VCaP (cell line): ENCODE measurements around the gene RYK.
"Not testable (repeated sequence)": the region's sequence is repeated elsewhere in the genome, so short reads cannot be mapped to it uniquely, and the experiment has no call there.

Experiments used
- H3K27ac ChIP-seq: fragments of 450-650 bp; 2 replicates; pipeline ENCODE4 v1.5.1; 2017
- TF ChIP-seq, protein P1 (sequence below): fragments of 450-650 bp; conservative IDR thresholded peaks from 2 replicates; pipeline ENCODE4 v1.5.1; 2017; ENCODE audit warnings: mild to moderate bottlenecking, moderate library complexity

RYK gene

DNA sequence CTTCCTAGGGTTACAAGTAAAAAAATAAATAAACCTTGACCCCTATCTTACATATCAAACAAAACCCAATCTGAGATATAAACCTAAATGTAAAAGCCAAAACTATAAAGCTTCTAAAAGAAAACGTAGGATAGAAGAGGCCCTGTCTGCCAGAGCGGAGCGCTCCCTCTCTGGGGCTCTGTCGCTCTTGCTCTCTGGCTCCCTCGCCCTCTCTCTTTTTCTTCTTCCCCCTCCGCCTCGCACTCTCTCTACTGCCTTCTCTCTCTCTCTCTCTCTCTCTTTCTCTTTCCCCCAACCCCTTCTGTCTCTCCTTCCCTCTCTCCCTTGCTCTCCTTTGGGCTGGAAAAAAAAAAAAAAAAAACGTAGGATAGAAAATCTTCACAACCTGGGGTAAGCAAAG is 21.6 kb downstream of the RYK start:
- no peak overlapping the region for H3K27ac ChIP-seq
- TF ChIP-seq, protein P1, sequence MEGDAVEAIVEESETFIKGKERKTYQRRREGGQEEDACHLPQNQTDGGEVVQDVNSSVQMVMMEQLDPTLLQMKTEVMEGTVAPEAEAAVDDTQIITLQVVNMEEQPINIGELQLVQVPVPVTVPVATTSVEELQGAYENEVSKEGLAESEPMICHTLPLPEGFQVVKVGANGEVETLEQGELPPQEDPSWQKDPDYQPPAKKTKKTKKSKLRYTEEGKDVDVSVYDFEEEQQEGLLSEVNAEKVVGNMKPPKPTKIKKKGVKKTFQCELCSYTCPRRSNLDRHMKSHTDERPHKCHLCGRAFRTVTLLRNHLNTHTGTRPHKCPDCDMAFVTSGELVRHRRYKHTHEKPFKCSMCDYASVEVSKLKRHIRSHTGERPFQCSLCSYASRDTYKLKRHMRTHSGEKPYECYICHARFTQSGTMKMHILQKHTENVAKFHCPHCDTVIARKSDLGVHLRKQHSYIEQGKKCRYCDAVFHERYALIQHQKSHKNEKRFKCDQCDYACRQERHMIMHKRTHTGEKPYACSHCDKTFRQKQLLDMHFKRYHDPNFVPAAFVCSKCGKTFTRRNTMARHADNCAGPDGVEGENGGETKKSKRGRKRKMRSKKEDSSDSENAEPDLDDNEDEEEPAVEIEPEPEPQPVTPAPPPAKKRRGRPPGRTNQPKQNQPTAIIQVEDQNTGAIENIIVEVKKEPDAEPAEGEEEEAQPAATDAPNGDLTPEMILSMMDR: no peak

DNA sequence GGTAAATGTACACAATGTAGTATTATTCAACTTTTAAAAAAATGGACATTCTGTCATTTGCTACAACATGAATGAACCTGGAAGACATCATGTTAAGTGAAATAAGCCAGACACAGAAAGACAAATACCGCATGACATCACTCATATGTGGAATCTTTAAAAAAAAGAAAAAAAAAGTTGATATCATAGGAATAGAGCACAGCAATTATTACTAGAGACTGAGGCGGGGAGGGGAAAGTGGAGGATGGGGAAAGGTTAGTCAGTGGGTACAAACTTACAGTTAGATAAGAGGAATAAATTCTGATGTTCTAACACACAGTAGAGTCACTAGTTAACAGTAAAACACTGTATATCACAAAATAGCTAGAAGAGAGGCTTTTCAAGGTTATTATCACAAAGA is 22.2 kb downstream of the RYK start:
- TF ChIP-seq, protein P1: no peak
- no peak overlapping the region for H3K27ac ChIP-seq

DNA sequence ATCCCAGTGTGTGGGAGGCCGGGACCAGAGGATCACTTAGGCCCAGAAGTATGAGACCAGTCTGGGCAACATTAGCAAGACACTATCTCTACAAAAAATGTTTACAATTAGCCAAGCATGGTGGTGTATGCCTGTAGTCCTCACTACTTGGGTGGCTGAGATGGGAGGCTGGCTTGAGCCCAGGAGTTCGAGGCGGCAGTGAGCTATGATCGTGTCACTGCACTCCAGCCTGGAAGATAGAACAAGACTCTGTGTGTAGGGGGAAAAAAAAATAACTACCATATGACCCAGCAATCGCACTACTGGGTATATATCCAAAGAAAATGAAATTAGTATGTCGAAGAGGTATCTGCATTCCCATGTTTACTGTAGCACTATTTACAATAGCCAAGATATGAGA is 22.6 kb downstream of the RYK start:
- TF ChIP-seq, protein P1: no peak
- no peak overlapping the region for H3K27ac ChIP-seq

DNA sequence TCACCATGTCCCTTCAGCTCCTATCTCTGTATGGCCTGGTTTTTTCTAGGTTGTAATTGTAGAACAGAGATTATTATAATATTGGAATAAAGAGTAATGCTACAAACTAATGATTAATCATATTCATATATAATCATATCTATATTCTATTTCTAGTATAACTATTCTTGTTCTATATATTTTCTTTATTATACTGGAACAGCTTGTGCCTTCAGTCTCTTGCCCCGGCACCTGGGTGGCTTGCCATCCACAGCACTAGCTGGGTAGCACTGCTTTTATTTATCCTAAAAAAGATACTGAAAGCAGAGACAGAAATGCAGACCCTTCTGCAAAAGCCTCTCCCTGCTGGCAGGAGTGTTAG is 25.9 kb downstream of the RYK start:
- TF ChIP-seq, protein P1: peak; percentile 50; the same call in 1 of the 2 replicates
- not testable (repeated sequence) for H3K27ac ChIP-seq

DNA sequence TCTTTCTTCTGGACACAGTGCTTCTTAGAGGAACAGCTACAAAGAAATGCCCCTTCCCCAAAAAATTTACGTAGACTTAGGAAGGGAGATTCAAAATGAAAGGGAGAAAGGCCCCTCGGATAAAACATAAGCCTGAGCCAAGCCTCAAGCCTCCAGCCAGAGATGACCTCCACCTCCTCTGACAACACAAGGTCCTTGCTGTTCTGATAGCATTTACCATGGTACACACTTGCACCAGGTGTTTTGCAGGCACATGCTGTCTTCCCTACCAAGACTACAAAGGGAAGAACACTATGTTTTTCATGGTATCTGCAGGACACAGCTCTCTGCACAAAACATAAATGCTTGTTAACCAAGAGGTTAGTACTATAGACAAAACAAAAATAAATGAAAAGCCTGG is 27.8 kb downstream of the RYK start:
- no peak overlapping the region for H3K27ac ChIP-seq
- TF ChIP-seq, protein P1: no peak

DNA sequence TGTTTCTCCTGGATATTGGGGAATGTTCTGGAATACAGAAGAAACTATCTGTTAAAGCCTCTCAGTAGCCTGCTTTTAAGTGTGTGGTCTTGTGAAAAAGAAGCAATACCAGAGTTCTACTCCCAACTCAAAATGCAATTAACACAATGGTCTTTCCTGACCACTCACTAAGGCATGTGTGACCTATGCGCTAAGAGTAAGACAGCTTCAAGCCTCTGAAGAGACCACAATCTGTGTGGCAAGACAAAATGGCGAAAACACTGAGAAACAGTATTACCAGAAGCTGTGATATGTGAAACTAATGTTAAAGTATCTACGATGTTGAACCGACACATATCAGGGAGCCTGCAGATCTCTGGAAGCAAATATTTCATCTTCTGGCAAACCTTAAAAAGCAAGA is 33.8 kb downstream of the RYK start:
- no peak overlapping the region for H3K27ac ChIP-seq
- TF ChIP-seq, protein P1: no peak

DNA sequence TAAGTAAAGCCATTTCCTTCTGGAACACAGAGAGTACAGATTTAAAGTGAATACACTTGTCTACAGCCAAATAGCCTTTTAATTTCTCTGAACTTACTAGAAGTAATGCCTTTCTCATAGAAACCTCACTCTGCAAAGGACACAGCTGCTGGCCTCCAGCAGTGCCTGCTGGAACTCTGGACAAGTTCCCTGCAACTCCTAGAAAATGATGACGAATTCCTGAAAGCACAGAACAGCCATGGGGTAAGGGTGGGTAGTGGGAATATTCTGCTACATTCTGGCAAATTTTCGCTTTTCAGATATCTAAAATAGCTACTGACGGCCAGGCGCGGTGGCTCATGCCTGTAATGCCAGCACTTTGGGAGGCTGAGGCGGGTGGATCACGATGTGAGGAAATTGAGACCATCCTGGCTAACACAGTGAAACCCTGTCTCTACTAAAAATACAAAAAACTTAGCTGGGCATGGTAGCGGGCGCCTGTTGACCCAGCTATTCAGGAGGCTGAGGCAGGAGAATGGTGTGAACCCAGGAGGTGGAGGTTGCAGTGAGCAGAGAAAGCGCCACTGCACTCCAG is 34.4 kb downstream of the RYK start:
- TF ChIP-seq, protein P1: no peak
- H3K27ac ChIP-seq: no peak overlapping the region

DNA sequence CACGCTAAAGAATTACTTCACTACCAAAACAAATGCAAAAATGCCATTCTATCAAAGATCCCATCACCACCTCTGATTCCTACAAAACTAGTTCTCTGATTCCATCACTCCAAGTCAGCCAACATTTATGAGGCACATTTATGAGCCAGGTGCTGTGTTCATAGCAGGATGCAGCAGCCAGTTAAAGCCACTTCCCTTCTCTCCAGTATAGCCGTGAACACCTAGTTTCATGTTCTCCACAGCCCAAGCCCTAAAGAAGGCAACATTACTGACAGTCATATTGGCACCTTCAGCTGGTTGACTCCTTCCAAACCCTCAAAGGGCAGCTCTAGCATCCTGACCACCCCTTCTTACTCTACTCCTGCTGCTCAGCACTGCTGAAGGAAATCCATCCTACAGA is 36.4 kb downstream of the RYK start:
- TF ChIP-seq, protein P1: no peak
- peak overlapping the region; percentile 82 for H3K27ac ChIP-seq
